Mucosa of descending colon (tissue), 3 donors: ENCODE data around the gene PIGB. TPM values are rescaled to one million over a fixed set of nuclear protein-coding genes. Genes with fewer than 3 reads are reported as not detected.
"Not testable (repeated sequence)": the region's sequence is repeated elsewhere in the genome, so short reads cannot be mapped to it uniquely, and the experiment has no call there.

ENCODE experiments used
- ATAC-seq: fragments of 200-7000 bp; cut with Tn5 transposase; one replicate; pipeline ENCODE4 v1.9.1; 2020; ENCODE audit warnings: mild to moderate bottlenecking, moderate library complexity
- DNase-seq, 3 donors: peaks; one replicate each; pipeline ENCODE4 v3.0.0-alpha.2; 2020
- H3K36me3 ChIP-seq: fragments of 200-600 bp; one replicate; pipeline ENCODE4 v1.8.0; 2021; ENCODE audit warnings: low read depth, mild to moderate bottlenecking
- H3K4me1 ChIP-seq: fragments of 200-600 bp; one replicate; pipeline ENCODE4 v1.8.0; 2021; ENCODE audit warnings: low read depth, mild to moderate bottlenecking
- H3K4me3 ChIP-seq: fragments of 200-600 bp; one replicate; pipeline ENCODE4 v1.8.0; 2021; ENCODE audit warnings: mild to moderate bottlenecking
- H3K9me3 ChIP-seq: fragments of 200-600 bp; one replicate; pipeline ENCODE4 v1.8.0; 2021; ENCODE audit warnings: mild to moderate bottlenecking
- CTCF ChIP-seq: fragments of 200-600 bp; IDR thresholded peaks from one replicate; pipeline ENCODE4 v1.8.0; 2022; ENCODE audit warnings: antibody characterized with exemption, mild to moderate bottlenecking
- intact Hi-C, 2 donors: fragments of 100-400 bp; cut with DNase I in 1 of 2; cut with micrococcal nuclease in 1 of 2; formaldehyde crosslinking; loops; one replicate each; pipeline versions ENCODE4 v1.11.0 to v1.11.1; 2022; cut with DNase I, micrococcal nuclease
- total RNA-seq, 3 donors: library from RNA; stranded (reverse); fragmentation: NEBNext Ultra II Directional in 2 of 3; extraction: Animal tissue kit (Norgen Biotek cat#: 25700) in 2 of 3; gene quantifications; one replicate each; pipeline versions ENCODE4 v1.2.1 to v1.2.4, GENCODE V29; 2021 to 2023
- donor health status: DM: no; HTN: no; CAD: no; lungs with moderate emphysema.
- donor health status: DM: no; HTN: no; CAD: no.
- donor health status: DM: no; HTN: yes; CAD: no.

PIGB gene
- total RNA-seq, 3 donors from 2014 or later: 12.8 to 17.9 (median 17.1) TPM

DNA sequence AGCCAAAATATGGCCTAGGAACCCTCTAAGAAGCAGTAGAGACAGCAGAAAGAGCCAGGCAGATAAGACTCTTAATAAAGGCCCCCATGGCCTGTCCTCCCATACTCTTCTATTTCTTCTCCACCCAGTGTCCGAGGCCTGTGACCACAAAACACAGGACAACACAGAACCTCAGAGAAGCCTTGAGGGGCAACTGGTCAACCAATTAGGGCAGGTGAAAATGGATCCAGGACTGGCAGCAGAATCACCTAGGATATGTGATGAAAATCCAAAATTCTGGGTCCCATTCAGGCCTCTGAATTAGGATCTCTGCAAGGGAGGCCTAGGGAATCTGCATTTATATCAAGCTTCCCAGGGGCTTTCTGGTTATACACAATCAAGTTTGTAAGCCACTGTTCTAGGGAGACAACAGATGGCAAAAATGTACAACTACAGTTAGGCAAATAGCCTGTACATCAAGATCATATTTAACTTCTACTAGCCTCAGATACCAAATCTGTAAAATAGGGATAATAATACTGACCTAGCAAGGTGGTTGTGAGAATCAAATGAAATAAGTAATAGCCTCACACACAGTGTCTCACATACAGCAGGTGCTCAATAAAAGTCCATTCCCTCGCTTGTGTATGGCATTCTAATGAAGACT is 39.8 kb upstream of the PIGB start:
- intact Hi-C loops: no loop called here

DNA sequence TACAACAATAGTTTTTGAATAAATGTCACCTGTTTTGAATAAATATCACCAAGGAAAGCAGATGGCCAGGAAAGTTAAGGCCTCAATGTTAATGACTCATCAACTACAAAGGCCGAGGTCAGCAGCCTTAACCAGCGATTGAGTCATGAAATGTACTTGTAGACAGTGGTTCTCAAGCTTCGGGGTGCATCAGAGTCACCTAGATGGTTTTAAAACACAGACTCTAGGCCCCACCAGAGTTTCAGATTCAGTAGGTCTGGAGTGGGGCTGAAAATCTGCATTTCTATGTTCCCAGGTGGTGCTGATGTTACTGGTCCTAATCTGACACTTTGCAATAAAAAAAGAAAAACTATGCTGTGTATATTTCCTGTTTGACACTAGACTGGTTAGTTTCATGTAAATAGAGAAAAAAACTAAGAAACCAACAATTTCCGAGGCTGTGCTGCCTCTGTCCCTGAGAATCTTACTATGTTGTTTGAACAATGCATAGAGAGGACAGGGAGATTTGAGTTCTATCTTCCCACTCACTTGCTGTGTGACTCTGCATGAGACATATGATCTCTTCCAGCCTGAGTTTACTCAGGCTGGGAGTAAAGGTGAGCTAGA is 39.2 kb upstream of the PIGB start:
- ATAC-seq: peak; percentile 73
- Histone ChIP-seq H3K4me1 (peaks cover 9% of the 10 kb centered on the region), H3K4me3 (no peak overlapping the region), H3K9me3 (no peaks in the 10 kb centered on the region), H3K36me3 (no peaks in the 10 kb centered on the region)
- no peak for DNase-seq
- TF ChIP-seq CTCF: no peak
- intact Hi-C loops: no loop called here

More for the DNA sequence above, 39.8 kb upstream of the PIGB start:
- ATAC-seq: no peak
- Histone ChIP-seq H3K36me3 (no peaks in the 10 kb centered on the region), H3K9me3 (no peaks in the 10 kb centered on the region), H3K4me1 (peaks cover 6% of the 10 kb centered on the region), H3K4me3 (no peak overlapping the region)
- DNase-seq: no peak
- TF ChIP-seq CTCF: no peak

DNA sequence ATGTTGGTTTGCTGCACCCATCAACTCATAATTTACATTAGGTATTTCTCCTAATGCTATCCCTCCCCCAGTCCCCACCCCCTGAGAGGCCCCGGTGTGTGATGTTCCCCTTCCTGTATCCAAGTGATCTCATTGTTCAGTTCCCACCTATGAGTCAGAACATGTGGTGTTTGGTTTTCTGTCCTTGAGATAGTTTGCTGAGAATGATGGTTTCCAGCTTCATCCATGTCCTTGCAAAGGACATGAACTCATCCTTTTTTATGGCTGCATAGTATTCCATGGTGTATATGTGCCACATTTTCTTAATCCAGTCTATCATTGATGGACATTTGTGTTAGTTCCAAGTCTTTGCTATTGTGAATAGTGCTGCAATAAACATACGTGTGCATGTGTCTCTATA is 38.4 kb upstream of the PIGB start:
- H3K36me3 ChIP-seq, H3K4me3 ChIP-seq, ATAC-seq, H3K4me1 ChIP-seq, DNase-seq, intact Hi-C loops, H3K9me3 ChIP-seq: not testable (repeated sequence)

DNA sequence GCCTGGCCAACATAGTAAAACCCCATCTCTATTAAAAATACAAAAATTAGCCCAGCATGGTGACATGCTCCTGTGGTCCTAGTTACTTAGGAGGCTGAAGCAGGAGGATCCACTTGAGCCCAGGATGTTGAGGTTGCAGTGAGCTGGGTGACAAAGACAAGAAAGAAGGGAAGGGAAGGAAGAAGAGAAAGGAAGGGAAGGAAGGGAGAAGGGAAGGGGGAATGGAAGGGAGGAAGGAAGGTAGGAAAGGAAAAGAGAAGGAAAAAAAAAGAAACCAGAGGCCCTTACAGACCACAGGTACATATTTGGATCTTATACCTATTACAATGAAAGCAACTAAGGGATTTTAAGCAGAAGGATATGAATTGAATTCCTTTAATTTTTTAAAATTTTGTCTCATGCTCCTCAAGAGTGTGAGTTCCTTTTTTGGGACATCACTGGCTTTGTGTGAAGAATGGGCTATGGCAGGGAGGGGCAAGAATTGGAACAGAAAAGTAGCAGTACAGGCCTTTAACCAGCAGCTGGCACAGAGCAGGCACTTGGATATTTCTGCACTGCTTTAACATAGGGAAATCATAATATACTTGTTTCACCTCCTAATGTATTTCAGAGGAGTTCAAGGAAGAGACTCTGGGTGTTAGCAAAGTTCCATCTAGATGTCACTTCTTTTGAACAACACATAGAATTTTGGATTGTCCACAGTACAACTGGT is 37.3 kb upstream of the PIGB start:
- Histone ChIP-seq H3K36me3 (no peaks in the 10 kb centered on the region), H3K4me1 (peaks cover 9% of the 10 kb centered on the region), H3K4me3 (no peak overlapping the region), H3K9me3 (no peaks in the 10 kb centered on the region)
- DNase-seq: no peak
- TF ChIP-seq CTCF: no peak
- intact Hi-C loops: no loop called here
- ATAC-seq: no peak

DNA sequence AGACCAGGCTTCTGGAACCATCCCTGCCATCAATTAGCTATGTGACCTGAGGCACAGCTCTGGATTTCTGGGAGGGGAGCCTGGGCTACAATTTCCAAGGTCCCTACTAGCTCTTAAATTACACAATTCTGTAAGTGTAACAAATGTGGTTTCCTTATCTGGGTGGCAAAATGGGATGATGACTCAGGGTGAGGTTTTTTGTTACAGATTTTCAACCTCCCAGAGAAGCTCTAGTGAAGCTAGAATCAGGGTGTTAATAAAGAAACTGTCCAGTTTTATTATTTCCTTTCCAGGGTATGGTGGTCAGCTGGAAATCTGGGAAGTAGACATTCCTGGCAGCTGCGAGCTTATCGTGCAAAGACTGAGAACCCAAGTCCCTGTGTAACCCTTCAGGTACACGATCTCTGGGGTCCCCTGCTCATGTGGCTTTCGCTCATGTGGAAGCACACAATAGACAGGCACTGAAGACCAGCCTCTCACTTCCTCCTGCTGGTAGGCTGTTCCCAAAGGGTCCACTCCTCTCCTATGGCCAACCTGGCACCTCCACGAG is 36.7 kb upstream of the PIGB start:
- no peaks in the 10 kb centered on the region for H3K9me3 ChIP-seq
- H3K36me3 ChIP-seq: no peaks in the 10 kb centered on the region
- ATAC-seq: peak; percentile 44
- H3K4me1 ChIP-seq: peaks cover 9% of the 10 kb centered on the region
- H3K4me3 ChIP-seq: no peak overlapping the region
- intact Hi-C loops: no loop called here
- TF ChIP-seq CTCF: no peak
- no peak for DNase-seq
